Gastroesophageal sphincter (tissue), 3 donors: ENCODE data around the gene UXT.

ENCODE experiments used
- EP300 ChIP-seq: sonication (generic); formaldehyde crosslinking; IDR thresholded peaks from one replicate; pipeline ENCODE4 v1.6.1; 2017; ENCODE audit warnings: antibody characterized with exemption, mild to moderate bottlenecking
- POLR2A ChIP-seq, 2 donors: fragments of 450-650 bp; IDR thresholded peaks; one replicate each; pipeline ENCODE4 v1.6.1; 2017; ENCODE audit warnings: antibody characterized with exemption in 2 of 2, mild to moderate bottlenecking in 2 of 2, moderate library complexity in 1 of 2
- TF ChIP-seq, protein P1 (sequence below), 4 experiments: fragments of 200-600 bp in 2 of 4; fragments of 450-650 bp in 2 of 4; sonication (generic) in 1 of 4; IDR thresholded peaks; one replicate each; pipeline ENCODE4 v1.5.1; 2017 to 2019; ENCODE audit warnings: antibody characterized with exemption in 4 of 4, mild to moderate bottlenecking in 2 of 4, moderate library complexity in 2 of 4

DNA sequence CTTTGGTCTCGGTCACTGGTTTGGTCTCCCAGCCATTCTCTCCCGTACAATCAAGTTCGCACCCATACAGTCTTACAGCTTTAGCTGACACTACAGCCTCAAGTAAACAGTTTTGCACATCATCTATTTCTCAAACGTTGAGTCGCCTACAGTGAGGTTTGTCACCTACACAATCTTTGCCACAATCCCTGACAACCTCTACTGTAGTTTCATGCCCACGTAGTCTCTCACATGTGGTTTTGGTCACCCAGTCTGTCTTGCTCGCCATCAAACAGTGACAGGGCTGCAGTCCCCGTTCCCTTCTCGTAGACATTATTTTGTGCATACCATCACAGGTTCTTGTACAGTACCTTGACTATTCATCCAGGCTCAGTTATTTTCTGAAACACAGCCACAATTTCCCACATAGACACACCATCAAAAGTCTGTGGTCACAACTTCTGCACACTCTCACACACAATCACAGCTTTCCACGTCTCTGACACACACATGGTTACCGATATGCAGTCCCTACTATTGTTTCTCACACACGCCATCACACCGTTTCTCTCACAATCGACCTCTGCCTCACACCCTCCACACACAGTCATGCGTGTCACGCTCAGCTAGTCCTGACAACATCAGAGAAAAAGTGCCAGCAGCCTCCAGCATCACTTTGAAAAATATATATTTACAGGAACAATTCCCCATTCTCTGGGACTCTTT is 24.0 kb downstream of the UXT start:
- TF ChIP-seq, protein P1, sequence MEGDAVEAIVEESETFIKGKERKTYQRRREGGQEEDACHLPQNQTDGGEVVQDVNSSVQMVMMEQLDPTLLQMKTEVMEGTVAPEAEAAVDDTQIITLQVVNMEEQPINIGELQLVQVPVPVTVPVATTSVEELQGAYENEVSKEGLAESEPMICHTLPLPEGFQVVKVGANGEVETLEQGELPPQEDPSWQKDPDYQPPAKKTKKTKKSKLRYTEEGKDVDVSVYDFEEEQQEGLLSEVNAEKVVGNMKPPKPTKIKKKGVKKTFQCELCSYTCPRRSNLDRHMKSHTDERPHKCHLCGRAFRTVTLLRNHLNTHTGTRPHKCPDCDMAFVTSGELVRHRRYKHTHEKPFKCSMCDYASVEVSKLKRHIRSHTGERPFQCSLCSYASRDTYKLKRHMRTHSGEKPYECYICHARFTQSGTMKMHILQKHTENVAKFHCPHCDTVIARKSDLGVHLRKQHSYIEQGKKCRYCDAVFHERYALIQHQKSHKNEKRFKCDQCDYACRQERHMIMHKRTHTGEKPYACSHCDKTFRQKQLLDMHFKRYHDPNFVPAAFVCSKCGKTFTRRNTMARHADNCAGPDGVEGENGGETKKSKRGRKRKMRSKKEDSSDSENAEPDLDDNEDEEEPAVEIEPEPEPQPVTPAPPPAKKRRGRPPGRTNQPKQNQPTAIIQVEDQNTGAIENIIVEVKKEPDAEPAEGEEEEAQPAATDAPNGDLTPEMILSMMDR (IDR thresholded peaks at IDR 0.05), result no peak
- no peak for TF ChIP-seq POLR2A (IDR thresholded peaks at IDR 0.05)
- TF ChIP-seq EP300, result no peak
